ENCODE results near the gene USP17L11.
"Not testable (repeated sequence)": the region's sequence is repeated elsewhere in the genome, so short reads cannot be mapped to it uniquely, and the experiment has no call there.

GRCh38 chr4:9253078-9253477 is 37.9 kb downstream of the USP17L11 start, which contains the start of gene USP17L19:
- TF ChIP-seq CTCF, POLR2A (IDR thresholded peaks at IDR 0.05): not testable (repeated sequence)
